Measurements from ENCODE around the gene GNAS-AS1.
"Not testable (repeated sequence)": the region's sequence is repeated elsewhere in the genome, so short reads cannot be mapped to it uniquely, and the experiment has no call there.

The GNAS-AS1 gene

DNA sequence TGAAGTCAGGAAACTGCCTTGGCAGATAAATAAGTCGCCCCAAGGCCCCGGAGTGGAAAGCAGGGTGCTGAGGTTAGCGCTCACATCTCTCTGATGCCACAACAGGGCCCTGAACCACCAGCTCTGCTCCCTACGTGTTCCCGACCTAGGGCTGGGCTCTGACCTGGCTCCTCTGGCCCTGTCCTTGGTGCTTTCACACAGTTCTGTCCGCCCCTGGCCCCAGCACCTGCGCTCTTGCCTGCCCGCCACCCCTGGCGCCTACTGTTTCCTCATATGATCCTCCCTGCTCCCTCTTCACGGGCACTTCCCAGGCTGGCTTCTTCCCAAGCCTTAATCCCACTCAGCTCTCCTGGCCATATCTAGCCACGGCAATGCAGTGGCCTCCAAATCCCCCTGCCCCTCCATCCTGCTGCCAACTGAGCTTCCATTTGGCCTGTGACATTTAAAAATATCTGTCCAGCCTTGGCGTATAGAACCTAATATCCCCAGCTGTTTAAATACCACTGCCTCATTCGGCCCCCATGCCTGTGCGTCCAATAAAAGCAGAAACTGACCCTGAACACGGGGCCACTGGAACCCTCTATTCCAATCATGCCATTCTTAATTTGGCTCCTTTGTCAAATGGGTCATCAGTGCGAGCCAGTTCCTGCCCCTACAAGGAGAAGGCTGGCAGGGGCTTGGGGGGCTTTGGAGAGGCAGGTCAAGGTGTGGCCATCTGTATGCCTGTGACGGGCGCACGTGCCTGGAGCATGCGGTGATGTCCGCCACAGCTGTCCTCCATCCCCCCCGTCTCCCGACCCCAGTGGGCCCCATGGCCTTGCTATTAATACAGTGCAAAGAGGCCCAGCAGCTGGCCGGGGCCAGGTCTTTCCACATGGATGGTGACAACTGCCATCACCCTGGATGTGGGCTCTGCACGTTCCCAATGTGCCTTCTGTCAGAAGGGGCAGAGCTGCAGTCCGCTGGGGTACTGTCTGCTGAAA, 27.7 kb downstream of the GNAS-AS1 start:
- DNase-seq (ENCODE audit: low spot score) = no peak
- TF ChIP-seq, protein P1, sequence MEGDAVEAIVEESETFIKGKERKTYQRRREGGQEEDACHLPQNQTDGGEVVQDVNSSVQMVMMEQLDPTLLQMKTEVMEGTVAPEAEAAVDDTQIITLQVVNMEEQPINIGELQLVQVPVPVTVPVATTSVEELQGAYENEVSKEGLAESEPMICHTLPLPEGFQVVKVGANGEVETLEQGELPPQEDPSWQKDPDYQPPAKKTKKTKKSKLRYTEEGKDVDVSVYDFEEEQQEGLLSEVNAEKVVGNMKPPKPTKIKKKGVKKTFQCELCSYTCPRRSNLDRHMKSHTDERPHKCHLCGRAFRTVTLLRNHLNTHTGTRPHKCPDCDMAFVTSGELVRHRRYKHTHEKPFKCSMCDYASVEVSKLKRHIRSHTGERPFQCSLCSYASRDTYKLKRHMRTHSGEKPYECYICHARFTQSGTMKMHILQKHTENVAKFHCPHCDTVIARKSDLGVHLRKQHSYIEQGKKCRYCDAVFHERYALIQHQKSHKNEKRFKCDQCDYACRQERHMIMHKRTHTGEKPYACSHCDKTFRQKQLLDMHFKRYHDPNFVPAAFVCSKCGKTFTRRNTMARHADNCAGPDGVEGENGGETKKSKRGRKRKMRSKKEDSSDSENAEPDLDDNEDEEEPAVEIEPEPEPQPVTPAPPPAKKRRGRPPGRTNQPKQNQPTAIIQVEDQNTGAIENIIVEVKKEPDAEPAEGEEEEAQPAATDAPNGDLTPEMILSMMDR (IDR thresholded peaks at IDR 0.05; ENCODE audit: borderline replicate concordance, control extremely low read depth, extremely low read depth, insufficient read depth, missing control alignments) = no peak
- in situ Hi-C loops (cut with MboI; ENCODE audit: low sequenced_read_pairs, unreplicated experiment) = no loop called here

DNA sequence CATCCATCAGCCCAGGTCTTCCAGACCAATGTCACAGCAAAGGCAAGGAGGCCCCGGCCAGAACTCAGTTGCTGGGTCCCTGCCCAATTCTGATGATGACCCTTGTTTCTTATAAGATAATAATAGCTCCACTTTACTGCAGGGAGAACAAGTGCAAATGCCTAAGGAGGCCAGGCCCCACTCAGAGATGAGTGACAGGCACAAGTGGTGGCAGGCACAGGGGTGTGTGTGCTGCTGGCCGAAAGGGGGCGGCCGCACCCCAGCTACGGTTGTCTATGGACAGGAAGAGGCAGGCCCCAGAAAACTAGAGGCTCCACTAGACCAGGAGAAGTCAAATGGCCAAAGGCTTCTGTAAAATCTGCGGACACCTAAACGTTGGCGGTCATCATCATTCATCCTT, 28.6 kb downstream of the GNAS-AS1 start:
- in situ Hi-C loops (cut with MboI; ENCODE audit: low sequenced_read_pairs, unreplicated experiment) = no loop called here
- TF ChIP-seq, protein P1 (IDR thresholded peaks at IDR 0.05; ENCODE audit: borderline replicate concordance, control extremely low read depth, extremely low read depth, insufficient read depth, missing control alignments) = no peak
- no peak for DNase-seq (ENCODE audit: low spot score)

DNA sequence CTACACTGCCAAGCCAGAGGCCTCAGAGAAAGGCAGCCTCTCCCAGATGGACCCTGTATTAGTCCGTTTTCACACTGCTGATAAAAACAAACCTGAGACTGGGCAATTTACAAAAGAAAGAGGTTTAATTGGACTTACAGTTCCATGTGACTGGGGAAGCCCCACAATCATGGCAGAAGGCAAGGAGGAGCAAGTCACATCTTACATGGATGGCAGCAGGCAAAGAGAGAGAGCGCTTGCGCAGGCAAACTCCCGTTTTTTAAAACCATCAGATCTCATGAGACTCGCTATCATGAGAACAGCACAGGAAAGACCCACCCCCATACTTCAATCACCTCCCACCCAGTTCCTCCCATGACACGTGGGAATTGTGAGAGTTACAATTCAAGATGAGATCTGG, 30.2 kb downstream of the GNAS-AS1 start:
- DNase-seq (ENCODE audit: low spot score); in situ Hi-C loops (cut with MboI; ENCODE audit: low sequenced_read_pairs, unreplicated experiment): not testable (repeated sequence)

DNA sequence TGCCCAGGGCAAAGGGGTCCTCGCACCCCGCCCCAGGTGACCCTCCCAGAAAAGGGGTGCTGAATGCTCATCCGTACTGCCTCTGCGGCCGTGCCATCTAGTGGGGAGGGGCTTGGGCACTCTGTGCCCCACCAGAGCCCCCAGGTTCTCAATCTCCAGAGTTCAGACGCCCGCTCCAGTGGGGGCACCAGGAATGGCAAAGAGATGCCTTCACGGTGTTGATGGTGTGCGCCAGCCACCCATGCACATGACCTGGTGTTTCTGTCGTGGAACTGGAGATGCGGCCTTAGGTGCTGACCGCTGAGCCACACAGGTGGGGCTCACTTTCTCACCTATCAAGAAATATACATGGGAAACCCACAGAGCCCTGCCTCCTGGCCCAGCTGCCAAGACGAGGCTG, 30.8 kb downstream of the GNAS-AS1 start:
- DNase-seq (ENCODE audit: low spot score) = no peak
- in situ Hi-C loops (cut with MboI; ENCODE audit: low sequenced_read_pairs, unreplicated experiment) = no loop called here
- TF ChIP-seq, protein P1 (IDR thresholded peaks at IDR 0.05; ENCODE audit: borderline replicate concordance, control extremely low read depth, extremely low read depth, insufficient read depth, missing control alignments) = no peak

DNA sequence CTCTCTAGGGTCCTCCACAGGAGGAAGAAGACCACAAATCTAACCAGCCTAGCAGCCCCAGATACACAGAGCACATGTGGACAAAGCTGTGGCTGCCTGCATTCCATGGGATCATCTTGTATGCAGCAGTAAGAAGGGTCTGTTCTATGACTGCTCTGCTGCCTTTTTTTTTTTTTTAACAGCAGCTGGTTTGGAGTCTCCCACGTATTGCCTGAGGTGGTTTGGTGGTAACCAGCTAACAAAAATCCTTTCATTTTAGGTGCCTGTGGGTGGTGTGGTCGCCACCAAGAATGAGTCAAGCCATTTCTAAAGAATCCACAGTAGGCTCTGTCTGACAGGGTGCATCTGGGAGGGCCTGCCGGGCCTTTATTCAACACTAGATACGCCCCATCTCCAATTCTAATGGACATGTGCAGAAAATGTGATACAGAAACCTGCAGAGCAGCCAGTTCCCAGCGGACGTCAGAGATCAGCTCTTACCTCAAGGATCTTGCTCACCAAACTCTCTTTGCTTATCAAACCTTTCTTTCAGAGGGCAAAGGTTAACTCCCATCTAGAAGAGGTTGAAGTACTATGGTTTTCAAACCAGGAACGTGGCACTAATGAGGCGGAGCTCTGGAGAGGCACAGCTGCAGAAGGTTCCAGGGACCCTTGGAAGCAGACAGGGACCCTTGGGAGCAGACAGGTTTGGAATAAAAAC, 32.0 kb downstream of the GNAS-AS1 start:
- in situ Hi-C loops (cut with MboI; ENCODE audit: low sequenced_read_pairs, unreplicated experiment) = no loop called here
- TF ChIP-seq, protein P1 (IDR thresholded peaks at IDR 0.05; ENCODE audit: borderline replicate concordance, control extremely low read depth, extremely low read depth, insufficient read depth, missing control alignments) = no peak
- DNase-seq (ENCODE audit: low spot score) = no peak

DNA sequence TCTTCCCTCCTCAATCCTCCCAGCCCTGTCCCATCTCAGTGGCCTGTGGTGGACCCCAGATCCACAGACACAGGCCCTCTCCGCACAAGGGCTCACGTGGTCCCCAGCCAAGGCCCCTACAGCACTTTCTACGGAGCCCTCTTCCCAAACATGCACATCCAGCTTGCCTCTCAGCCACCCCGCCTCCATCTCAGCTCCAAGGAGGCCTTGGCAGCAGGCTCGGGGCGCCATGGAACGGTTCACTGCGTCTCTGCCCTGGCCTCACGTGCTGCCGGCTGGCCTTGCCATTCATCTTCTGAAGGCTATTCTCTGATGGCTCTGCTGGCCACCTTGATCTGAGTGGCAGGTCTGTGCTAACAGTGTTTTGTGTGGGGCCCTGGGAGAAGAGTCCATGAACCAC, 33.0 kb downstream of the GNAS-AS1 start:
- TF ChIP-seq, protein P1 (IDR thresholded peaks at IDR 0.05; ENCODE audit: borderline replicate concordance, control extremely low read depth, extremely low read depth, insufficient read depth, missing control alignments) = no peak
- in situ Hi-C loops (cut with MboI; ENCODE audit: low sequenced_read_pairs, unreplicated experiment) = no loop called here
- no peak for DNase-seq (ENCODE audit: low spot score)
